Small intestine (tissue), 7 donors: ENCODE results near the gene EIF2D. TPM values are rescaled to one million over a fixed set of nuclear protein-coding genes. Genes with fewer than 3 reads are reported as not detected.
A peak's percentile ranks its signal among the peaks of the same experiment; 100 is the strongest.

Experiments
- DNase-seq, 2 donors: peaks; one replicate each; pipeline versions ENCODE4 v3.0.0 to v3.0.0-alpha.2; 2013
- FAIRE-seq: peaks from 2 replicates; lab custom pipeline; 2012; peaks lifted over from hg19 to GRCh38; lab: Jason Lieb, UNC
- H3K27ac ChIP-seq, 3 donors: one replicate each; pipeline ENCODE4 v1.5.1; 2013; ENCODE audit warnings: low read length in 2 of 3, mild to moderate bottlenecking in 2 of 3, control low read depth in 1 of 3, inconsistent platforms in 1 of 3, low read depth in 1 of 3, moderate library complexity in 1 of 3
- H3K27me3 ChIP-seq, 3 donors: one replicate each; pipeline ENCODE4 v1.6.1; 2013; ENCODE audit warnings: low read length in 3 of 3, inconsistent platforms in 1 of 3; ENCODE audit not compliant: control insufficient read depth in 3 of 3, insufficient read depth in 3 of 3
- H3K36me3 ChIP-seq, 3 donors: one replicate each; pipeline ENCODE4 v1.6.1; 2013; ENCODE audit warnings: low read length in 3 of 3, inconsistent platforms in 1 of 3, low read depth in 1 of 3, mild to moderate bottlenecking in 1 of 3, moderate library complexity in 1 of 3; ENCODE audit not compliant: control insufficient read depth in 3 of 3, insufficient read depth in 2 of 3
- H3K4me1 ChIP-seq, 3 donors: one replicate each; pipeline ENCODE4 v1.6.1; 2013; ENCODE audit warnings: low read length in 2 of 3, inconsistent platforms in 1 of 3, low read depth in 1 of 3, mild to moderate bottlenecking in 1 of 3, moderate library complexity in 1 of 3; ENCODE audit not compliant: control insufficient read depth in 3 of 3, insufficient read depth in 2 of 3
- H3K4me3 ChIP-seq, 3 donors: one replicate each; pipeline ENCODE4 v1.5.1; 2013; ENCODE audit warnings: low read length in 3 of 3, control low read depth in 1 of 3, inconsistent platforms in 1 of 3, low read depth in 1 of 3, mild to moderate bottlenecking in 1 of 3, moderate library complexity in 1 of 3
- H3K9me3 ChIP-seq, 2 donors: one replicate each; pipeline ENCODE4 v1.6.1; 2013; ENCODE audit warnings: low read depth in 1 of 2, low read length in 1 of 2; ENCODE audit not compliant: control insufficient read depth in 2 of 2, insufficient read depth in 1 of 2
- WGBS, 3 donors: extraction: QIAGEN DNeasy Blood & Tissue Kit; methylation state at CpG; one replicate each; pipeline ENCODE4 v1.1.7; 2013; 5-methylcytosine and 5-hydroxymethylcytosine counted together
- polyA plus RNA-seq, 4 donors: library from polyadenylated mRNA; stranded (reverse) in 3 of 4; unstranded in 1 of 4; fragments of 200-250 nt in 3 of 4; fragments of 120-200 nt in 1 of 4; gene quantifications; one replicate each; pipeline versions ENCODE4 v1.2.1 to v1.2.3, GENCODE V29; 2013
- donor health status: healthy with polysubstance abuse.
- donor health status: control.
- donor health status: control.
- donor health status: Bipolar disorder and iron deficiency.
- donor health status: healthy.

The EIF2D gene
- polyA plus RNA-seq, 4 donors, result 21.6 to 46.4 (median 31.7) TPM

DNA sequence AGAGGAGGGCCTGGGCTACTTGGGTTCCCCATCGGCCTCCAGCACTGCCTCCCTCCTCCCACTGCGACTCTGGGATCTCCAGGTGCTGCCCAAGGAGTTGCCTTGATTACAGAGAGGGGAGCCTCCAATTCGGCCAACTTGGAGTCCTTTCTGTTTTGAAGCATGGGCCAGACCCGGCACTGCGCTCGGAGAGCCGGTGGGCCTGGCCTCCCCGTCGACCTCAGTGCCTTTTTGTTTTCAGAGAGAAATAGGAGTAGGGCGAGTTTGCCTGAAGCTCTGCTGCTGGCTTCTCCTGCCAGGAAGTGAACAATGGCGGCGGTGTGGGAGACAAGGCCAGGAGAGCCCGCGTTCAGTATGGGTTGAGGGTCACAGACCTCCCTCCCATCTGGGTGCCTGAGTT, 24.4 kb downstream of the EIF2D start:
- Histone ChIP-seq H3K9me3 (no peaks in the 10 kb centered on the region), H3K27me3 (no peaks in the 10 kb centered on the region), H3K4me1 (peaks cover 0 to 5% (median 0%) of the 10 kb centered on the region in 3 donors), H3K4me3 (no peak overlapping the region), H3K27ac (no peak overlapping the region), H3K36me3 (peaks cover 4 to 58% (median 5%) of the 10 kb centered on the region in 3 donors)
- DNase-seq, result no peak
- no peak for FAIRE-seq
- WGBS, 3 donors, result 90 to 94% (median 93%) methylated on average over 14 of the region's 14 CpGs

DNA sequence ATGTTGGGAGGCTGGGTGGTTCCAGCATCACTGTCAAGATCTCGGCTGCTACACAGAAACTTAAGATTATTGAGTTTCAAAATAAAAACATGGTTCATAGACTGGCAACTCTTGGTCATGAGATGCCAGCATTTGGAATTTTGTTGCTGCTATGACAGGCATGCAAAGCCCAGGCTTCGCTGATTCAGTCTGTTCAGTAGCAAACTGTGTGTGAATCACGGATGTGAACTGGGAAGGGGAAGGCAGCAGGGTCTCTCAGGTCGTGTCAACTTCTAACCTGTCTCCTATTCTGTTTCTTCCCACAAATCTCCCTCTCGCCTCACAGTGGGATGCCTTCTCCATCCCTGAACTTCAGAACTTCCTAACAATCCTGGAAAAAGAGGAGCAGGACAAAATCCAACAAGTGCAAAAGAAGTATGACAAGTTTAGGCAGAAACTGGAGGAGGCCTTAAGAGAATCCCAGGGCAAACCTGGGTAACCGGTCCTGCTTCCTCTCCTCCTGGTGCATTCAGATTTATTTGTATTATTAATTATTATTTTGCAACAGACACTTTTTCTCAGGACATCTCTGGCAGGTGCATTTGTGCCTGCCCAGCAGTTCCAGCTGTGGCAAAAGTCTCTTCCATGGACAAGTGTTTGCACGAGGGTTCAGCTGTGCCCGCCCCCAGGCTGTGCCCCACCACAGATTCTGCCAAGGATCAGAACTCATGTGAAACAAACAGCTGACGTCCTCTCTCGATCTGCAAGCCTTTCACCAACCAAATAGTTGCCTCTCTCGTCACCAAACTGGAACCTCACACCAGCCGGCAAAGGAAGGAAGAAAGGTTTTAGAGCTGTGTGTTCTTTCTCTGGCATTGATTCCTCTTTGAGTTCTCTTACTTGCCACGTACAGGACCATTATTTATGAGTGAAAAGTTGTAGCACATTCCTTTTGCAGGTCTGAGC, 25.5 kb downstream of the EIF2D start:
- no peak for FAIRE-seq
- DNase-seq, result no peak
- Histone ChIP-seq H3K27me3 (no peaks in the 10 kb centered on the region), H3K9me3 (no peaks in the 10 kb centered on the region), H3K4me3 (no peak overlapping the region), H3K27ac (peak overlapping the region in 1 of 3 donors; percentile 6), H3K36me3 (peaks cover 0 to 48% (median 5%) of the 10 kb centered on the region in 3 donors), H3K4me1 (peaks cover 0 to 5% (median 0%) of the 10 kb centered on the region in 3 donors)
- whole genome bisulfite sequencing, 3 donors, result 76 to 81% (median 80%) methylated on average over 13 of the region's 13 CpGs

DNA sequence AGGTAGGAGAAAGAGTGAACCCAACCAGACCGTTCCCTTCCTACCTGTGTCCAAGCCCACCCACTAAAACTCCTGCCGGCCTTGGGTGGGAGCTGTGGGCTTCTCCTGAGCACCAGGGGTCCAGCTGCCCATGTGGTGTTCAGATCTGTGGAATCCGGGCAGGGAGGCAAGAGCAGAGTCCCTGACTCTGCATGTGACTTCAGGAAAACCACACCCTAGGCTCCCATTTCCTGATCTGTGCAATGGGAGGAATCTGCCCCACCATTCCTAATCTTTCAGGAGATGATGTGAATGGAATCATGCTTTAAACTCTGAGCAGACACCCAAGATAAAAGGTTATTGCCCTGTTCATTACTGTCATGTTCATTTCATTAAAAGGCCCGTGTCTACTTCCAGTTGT, 27.6 kb downstream of the EIF2D start:
- FAIRE-seq (no peak), DNase-seq (no peak)
- H3K36me3 ChIP-seq, result peaks cover 0 to 43% (median 5%) of the 10 kb centered on the region in 3 donors
- no peaks in the 10 kb centered on the region for H3K9me3 ChIP-seq
- no peak overlapping the region for H3K4me3 ChIP-seq
- WGBS, 3 donors, result 75 to 79% (median 78%) methylated on average over 4 of the region's 4 CpGs
- no peaks in the 10 kb centered on the region for H3K27me3 ChIP-seq
- H3K27ac ChIP-seq, result no peak overlapping the region
- H3K4me1 ChIP-seq, result peaks cover 0 to 5% (median 0%) of the 10 kb centered on the region in 3 donors

DNA sequence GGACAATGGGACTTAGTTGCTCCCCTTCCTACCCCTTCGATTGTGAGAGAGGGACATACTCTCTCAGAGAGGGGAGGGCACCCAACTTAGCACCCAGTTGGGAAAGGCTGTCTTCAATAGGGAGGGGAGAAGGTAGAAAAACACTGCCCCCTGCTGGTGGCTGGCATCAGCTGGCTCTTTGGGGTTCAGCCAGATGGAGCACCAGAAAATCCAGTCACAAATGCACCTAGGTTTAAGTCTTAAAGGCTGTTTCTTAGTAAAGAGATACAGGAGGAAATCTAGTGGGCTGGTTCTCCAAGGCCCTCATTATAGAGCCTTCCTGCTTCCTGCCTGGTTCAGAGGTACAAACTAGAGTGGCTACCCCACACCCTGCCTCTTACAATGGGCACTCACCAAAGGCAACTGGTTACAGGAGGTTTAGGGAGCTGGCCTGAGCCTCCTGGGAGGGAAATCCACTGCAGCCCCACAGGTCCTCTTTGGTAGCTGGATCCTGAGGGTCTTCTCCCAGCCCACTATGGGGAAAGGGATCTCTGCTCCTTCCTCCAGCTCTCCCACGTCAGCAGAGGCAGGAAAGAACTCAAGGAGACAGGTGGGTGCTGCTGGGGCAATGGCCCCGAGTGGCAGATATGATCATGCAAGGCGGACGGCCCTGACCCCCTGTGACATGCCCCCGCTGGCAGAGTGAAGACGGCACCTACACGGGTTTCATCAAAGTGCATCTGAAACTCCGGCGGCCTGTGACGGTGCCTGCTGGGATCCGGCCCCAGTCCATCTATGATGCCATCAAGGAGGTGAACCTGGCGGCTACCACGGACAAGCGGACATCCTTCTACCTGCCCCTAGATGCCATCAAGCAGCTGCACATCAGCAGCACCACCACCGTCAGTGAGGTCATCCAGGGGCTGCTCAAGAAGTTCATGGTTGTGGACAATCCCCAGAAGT, 28.3 kb downstream of the EIF2D start:
- H3K4me3 ChIP-seq, result no peak overlapping the region
- peaks cover 0 to 39% (median 5%) of the 10 kb centered on the region in 3 donors for H3K36me3 ChIP-seq
- FAIRE-seq, result no peak
- H3K27ac ChIP-seq, result no peak overlapping the region
- DNase-seq, result peak; percentile 73 to 74
- no peaks in the 10 kb centered on the region for H3K27me3 ChIP-seq
- 83 to 87% (median 86%) methylated on average over 16 of the region's 16 CpGs for WGBS, 3 donors
- peaks cover 0 to 5% (median 0%) of the 10 kb centered on the region in 3 donors for H3K4me1 ChIP-seq
- H3K9me3 ChIP-seq, result no peaks in the 10 kb centered on the region

DNA sequence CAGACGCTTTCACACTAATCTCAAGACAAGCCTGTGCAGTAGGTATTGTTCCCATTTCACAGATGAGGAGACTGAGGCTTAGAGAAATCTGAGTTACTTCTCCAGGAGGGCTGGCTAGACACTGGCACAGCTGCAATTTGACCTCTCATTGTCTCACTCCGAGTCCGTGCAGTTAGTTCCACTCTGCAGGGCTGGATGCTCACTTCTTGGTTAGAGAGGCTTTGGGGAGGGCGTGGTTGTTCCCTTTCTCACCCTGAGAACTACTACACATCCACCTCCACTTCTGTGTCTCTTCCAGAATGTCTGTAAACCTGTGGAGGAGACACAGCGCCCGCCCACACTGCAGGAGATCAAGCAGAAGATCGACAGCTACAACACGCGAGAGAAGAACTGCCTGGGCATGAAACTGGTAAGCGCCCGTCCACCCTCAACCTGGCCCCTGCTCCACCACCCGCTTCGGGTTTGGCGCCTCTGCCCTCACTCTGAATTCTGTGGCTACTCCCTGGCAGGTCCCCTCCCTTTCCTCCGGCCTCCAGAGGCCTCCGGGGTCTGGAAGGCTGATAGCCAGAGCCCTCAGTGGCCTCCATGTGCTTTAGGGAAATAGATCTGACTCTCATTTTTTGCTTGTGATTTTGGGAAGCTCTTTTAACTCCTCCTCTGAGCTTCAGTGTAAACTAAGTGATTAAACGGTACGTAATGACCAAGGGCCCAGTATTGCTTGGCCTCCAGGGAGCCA, 29.1 kb downstream of the EIF2D start:
- no peak for FAIRE-seq
- Histone ChIP-seq H3K4me1 (peaks cover 0 to 5% (median 0%) of the 10 kb centered on the region in 3 donors), H3K27me3 (no peaks in the 10 kb centered on the region), H3K27ac (no peak overlapping the region), H3K4me3 (no peak overlapping the region), H3K9me3 (no peaks in the 10 kb centered on the region), H3K36me3 (peaks cover 0 to 34% (median 5%) of the 10 kb centered on the region in 3 donors)
- no peak for DNase-seq
- WGBS, 3 donors, result 71 to 77% (median 77%) methylated on average over 18 of the region's 18 CpGs

DNA sequence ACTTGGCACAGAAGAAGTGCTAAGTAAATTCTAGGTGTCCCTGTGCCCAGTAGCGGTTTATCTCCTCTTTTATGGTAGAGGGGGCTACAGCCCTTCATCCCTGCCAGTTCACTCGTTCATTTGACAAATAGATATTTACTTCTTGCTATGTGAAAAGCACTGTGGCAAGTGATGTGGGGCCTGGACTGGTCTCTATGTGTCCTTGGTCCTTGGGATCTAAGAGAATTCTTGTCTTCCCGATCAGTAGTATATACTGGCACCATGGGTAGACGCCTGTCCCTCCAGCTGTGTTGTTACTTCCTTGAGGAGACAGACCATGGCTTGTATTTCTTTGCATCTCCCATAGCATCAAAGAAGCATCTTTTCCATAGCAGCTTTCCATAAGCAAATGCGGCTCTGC, 29.7 kb downstream of the EIF2D start:
- no peak for FAIRE-seq
- Histone ChIP-seq H3K27ac (no peak overlapping the region), H3K4me3 (no peak overlapping the region), H3K4me1 (peaks cover 0 to 5% (median 0%) of the 10 kb centered on the region in 3 donors), H3K9me3 (no peaks in the 10 kb centered on the region), H3K27me3 (no peaks in the 10 kb centered on the region), H3K36me3 (peaks cover 0 to 28% (median 5%) of the 10 kb centered on the region in 3 donors)
- DNase-seq, result no peak
- WGBS, 3 donors, result 77 to 87% (median 80%) methylated on average over 5 of the region's 5 CpGs

DNA sequence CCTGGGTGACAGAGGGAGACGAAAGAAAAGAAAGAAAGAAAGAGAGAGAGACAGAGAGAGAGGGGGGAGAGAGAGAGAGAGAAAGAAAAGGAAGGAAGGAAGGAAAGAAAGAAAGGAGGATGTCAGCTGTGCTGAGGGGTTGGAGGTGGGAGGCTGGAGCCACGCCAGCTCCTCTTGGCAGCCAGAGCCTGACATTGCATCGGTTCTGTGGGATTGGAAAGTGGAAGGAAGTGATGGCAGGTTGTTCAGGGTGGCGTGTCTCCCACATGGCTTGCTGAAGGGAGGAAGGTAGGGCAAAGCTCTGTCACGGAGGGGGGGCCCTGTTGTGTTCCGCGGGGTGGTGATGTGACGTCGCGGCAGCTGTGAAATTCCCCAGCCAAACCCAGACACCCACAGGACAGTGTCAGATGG, 30.7 kb downstream of the EIF2D start:
- FAIRE-seq, result no peak
- DNase-seq, result no peak
- 60 to 74% (median 60%) methylated on average over 10 of the region's 10 CpGs for WGBS, 3 donors

More for the DNA sequence above, 30.7 kb downstream of the EIF2D start:
- Histone ChIP-seq H3K27ac (peak overlapping the region in 1 of 3 donors; percentile 38), H3K4me1 (peaks cover 0 to 5% (median 0%) of the 10 kb centered on the region in 3 donors), H3K4me3 (no peak overlapping the region), H3K36me3 (peaks cover 0 to 18% (median 3%) of the 10 kb centered on the region in 3 donors), H3K9me3 (no peaks in the 10 kb centered on the region), H3K27me3 (no peaks in the 10 kb centered on the region)
